SIG-M5 (cell line): ENCODE results near the gene DOK3.

Experiments used
- DNase-seq: peaks from one replicate; lab custom pipeline; 2025; lab: John Stamatoyannopoulos, UW

Gene DOK3

GRCh38 chr5:177511796-177512675 lies 2.4 kb upstream of the DOK3 start:
- no peak for DNase-seq

- DNase-seq = no peak
Measured at GRCh38 chr5:177511181-177511580, 1.6 kb upstream of the DOK3 start.

- DNase-seq = peak; percentile 74
Measured at GRCh38 chr5:177510567-177511053, 984 bp upstream of the DOK3 start.

GRCh38 chr5:177509991-177510566 lies 453 bp upstream of the DOK3 start:
- no peak for DNase-seq

- DNase-seq = no peak
Measured at GRCh38 chr5:177508837-177509236, 789 bp downstream of the DOK3 start.

- no peak for DNase-seq
Measured at GRCh38 chr5:177508221-177508611, 1.4 kb downstream of the DOK3 start.

GRCh38 chr5:177507596-177508220 lies 1.9 kb downstream of the DOK3 start:
- DNase-seq = no peak

GRCh38 chr5:177507165-177507564 lies 2.5 kb downstream of the DOK3 start:
- DNase-seq = no peak

- DNase-seq = no peak
Measured at GRCh38 chr5:177505075-177505474, 4.6 kb downstream of the DOK3 start.

GRCh38 chr5:177504086-177505056 lies 5.3 kb downstream of the DOK3 start:
- DNase-seq = no peak

- no peak for DNase-seq
Measured at GRCh38 chr5:177503351-177504085, 6.1 kb downstream of the DOK3 start.

GRCh38 chr5:177502886-177503285 lies 6.7 kb downstream of the DOK3 start:
- no peak for DNase-seq

- DNase-seq = no peak
Measured at GRCh38 chr5:177501874-177502678, 7.5 kb downstream of the DOK3 start.

- no peak for DNase-seq
Measured at GRCh38 chr5:177500685-177501522, 8.7 kb downstream of the DOK3 start.

- DNase-seq = no peak
Measured at GRCh38 chr5:177499842-177500241, 9.8 kb downstream of the DOK3 start.

GRCh38 chr5:177498013-177498787 lies 11.4 kb downstream of the DOK3 start:
- no peak for DNase-seq

GRCh38 chr5:177497292-177498012 lies 12.2 kb downstream of the DOK3 start, which contains the start of gene PDLIM7:
Gene PDLIM7, minus strand, starts transcription at chr5:177497604. Its CDS starts 1,092 bp downstream, at chr5:177496512.
- DNase-seq = peak; percentile 72
